Thoracic aorta (tissue), 2 donors: ENCODE results near the gene CDC42BPA. TPM values are rescaled to one million over a fixed set of nuclear protein-coding genes. Genes with fewer than 3 reads are reported as not detected.

ENCODE experiments used
- ATAC-seq: fragments of 150-250 bp; one replicate; pipeline ENCODE4 v1.8.0; 2017; ENCODE audit warnings: low read depth; ENCODE audit not compliant: insufficient number of reproducible peaks, low FRiP score
- DNase-seq: peaks from one replicate; pipeline ENCODE4 v3.0.0-alpha.2; 2020; ENCODE audit warnings: low spot score
- H3K27ac ChIP-seq, 2 donors: fragments of 200-600 bp; sonication (generic); 1 replicate in 1 of 2; 2 replicates in 1 of 2; pipeline ENCODE4 v1.5.1; 2016; ENCODE audit warnings: mild to moderate bottlenecking in 2 of 2, moderate library complexity in 2 of 2
- H3K27me3 ChIP-seq: fragments of 200-600 bp; sonication (generic); replicated peaks from 2 replicates; pipeline ENCODE4 v1.6.0; 2016; ENCODE audit warnings: mild to moderate bottlenecking; ENCODE audit not compliant: insufficient read depth
- H3K36me3 ChIP-seq: fragments of 200-600 bp; sonication (generic); one replicate; pipeline ENCODE4 v1.5.1; 2016
- H3K4me1 ChIP-seq, 2 donors: fragments of 200-600 bp; sonication (generic); 1 replicate in 1 of 2; 2 replicates in 1 of 2; pipeline versions ENCODE4 v1.5.1 to v1.6.0; 2016; ENCODE audit warnings: low read depth in 2 of 2, mild to moderate bottlenecking in 1 of 2; ENCODE audit not compliant: control insufficient read depth in 1 of 2
- H3K4me3 ChIP-seq: fragments of 200-600 bp; sonication (generic); 2 replicates; pipeline ENCODE4 v1.5.1; 2016; ENCODE audit warnings: mild to moderate bottlenecking
- H3K9me3 ChIP-seq: fragments of 200-600 bp; sonication (generic); 2 replicates; pipeline ENCODE4 v1.5.1; 2016
- CTCF ChIP-seq: fragments of 200-600 bp; sonication (generic); IDR thresholded peaks from one replicate; pipeline ENCODE4 v1.5.1; 2019; ENCODE audit warnings: antibody characterized with exemption
- total RNA-seq, 2 donors: library from RNA; depleted of rRNA; stranded (reverse); fragments of >200 nt; gene quantifications; one replicate each; pipeline versions ENCODE4 v1.1.0 to v1.2.3, GENCODE V29; 2016

The CDC42BPA gene
- total RNA-seq, 2 donors from 2014 or later = 62.4 to 89.7 TPM

GRCh38 chr1:227270554-227270953 lies 47.7 kb downstream of the CDC42BPA start:
- Histone ChIP-seq H3K4me1 (peaks cover 7 to 16% of the 10 kb centered on the region in 2 donors), H3K9me3 (no peaks in the 10 kb centered on the region), H3K4me3 (no peak overlapping the region), H3K27me3 (no peaks in the 10 kb centered on the region), H3K36me3 (no peaks in the 10 kb centered on the region), H3K27ac (no peak overlapping the region)
- no peak for ATAC-seq
- no peak for DNase-seq
- no peak for TF ChIP-seq CTCF

- TF ChIP-seq CTCF = no peak
- Histone ChIP-seq H3K4me1 (peaks cover 7 to 16% of the 10 kb centered on the region in 2 donors), H3K27me3 (no peaks in the 10 kb centered on the region), H3K27ac (no peak overlapping the region), H3K9me3 (no peaks in the 10 kb centered on the region), H3K4me3 (no peak overlapping the region), H3K36me3 (no peaks in the 10 kb centered on the region)
- ATAC-seq (no peak), DNase-seq (no peak)
Measured at GRCh38 chr1:227268943-227269342, 49.3 kb downstream of the CDC42BPA start.

- ATAC-seq = no peak
- Histone ChIP-seq H3K36me3 (no peaks in the 10 kb centered on the region), H3K27ac (no peak overlapping the region), H3K27me3 (no peaks in the 10 kb centered on the region), H3K9me3 (no peaks in the 10 kb centered on the region), H3K4me1 (peaks cover 7 to 25% of the 10 kb centered on the region in 2 donors), H3K4me3 (no peak overlapping the region)
- no peak for TF ChIP-seq CTCF
- DNase-seq = no peak
Measured at GRCh38 chr1:227265891-227266290, 52.4 kb downstream of the CDC42BPA start.

GRCh38 chr1:227263869-227264268 lies 54.4 kb downstream of the CDC42BPA start:
- DNase-seq (no peak), ATAC-seq (no peak)
- H3K27ac ChIP-seq = no peak overlapping the region
- H3K36me3 ChIP-seq = no peaks in the 10 kb centered on the region
- no peak for TF ChIP-seq CTCF
- no peaks in the 10 kb centered on the region for H3K27me3 ChIP-seq
- no peak overlapping the region for H3K4me3 ChIP-seq
- H3K9me3 ChIP-seq = no peaks in the 10 kb centered on the region
- H3K4me1 ChIP-seq = peaks cover 5 to 25% of the 10 kb centered on the region in 2 donors

GRCh38 chr1:227261501-227261900 lies 56.8 kb downstream of the CDC42BPA start:
- no peaks in the 10 kb centered on the region for H3K27me3 ChIP-seq
- no peaks in the 10 kb centered on the region for H3K36me3 ChIP-seq
- H3K27ac ChIP-seq = no peak overlapping the region
- no peak overlapping the region for H3K4me3 ChIP-seq
- TF ChIP-seq CTCF = no peak
- H3K4me1 ChIP-seq = peaks cover 0 to 18% of the 10 kb centered on the region in 2 donors
- ATAC-seq (no peak), DNase-seq (no peak)
- H3K9me3 ChIP-seq = no peaks in the 10 kb centered on the region
